ENCODE results near the gene RIPPLY3. TPM values are rescaled to one million over a fixed set of nuclear protein-coding genes. Genes with fewer than 3 reads are reported as not detected.
"Not testable (repeated sequence)": the region's sequence is repeated elsewhere in the genome, so short reads cannot be mapped to it uniquely, and the experiment has no call there.

The RIPPLY3 gene
- polyA plus RNA-seq, 3 donors, result 2.0 to 2.7 (median 2.4) TPM

- DNase-seq, result no peak
Observed at GRCh38 chr21:36980280-36981048, 26.0 kb upstream of the RIPPLY3 start.

- no peak for DNase-seq
Observed at GRCh38 chr21:36981049-36981391, 25.5 kb upstream of the RIPPLY3 start.

GRCh38 chr21:36981977-36982700, 24.4 kb upstream of the RIPPLY3 start:
- no peak for DNase-seq

- no peak for DNase-seq
Observed at GRCh38 chr21:36985751-36986594, 20.5 kb upstream of the RIPPLY3 start.

- DNase-seq, result no peak
Observed at GRCh38 chr21:36987845-36988244, 18.7 kb upstream of the RIPPLY3 start.

- DNase-seq, result no peak
Observed at GRCh38 chr21:36988536-36988935, 18.0 kb upstream of the RIPPLY3 start.

GRCh38 chr21:36989199-36989698, 17.3 kb upstream of the RIPPLY3 start:
- not testable (repeated sequence) for DNase-seq

- DNase-seq, result peak; percentile 92
Observed at GRCh38 chr21:36989699-36990507, 16.6 kb upstream of the RIPPLY3 start.

GRCh38 chr21:36990508-36991205, 15.8 kb upstream of the RIPPLY3 start:
- no peak for DNase-seq

GRCh38 chr21:36992671-36993070, 13.8 kb upstream of the RIPPLY3 start:
- no peak for DNase-seq

GRCh38 chr21:36994501-36995158, 11.9 kb upstream of the RIPPLY3 start:
- no peak for DNase-seq

GRCh38 chr21:36995285-36995684, 11.2 kb upstream of the RIPPLY3 start:
- not testable (repeated sequence) for DNase-seq

- DNase-seq, result no peak
Observed at GRCh38 chr21:36999131-36999898, 7.2 kb upstream of the RIPPLY3 start.

GRCh38 chr21:37000381-37000780, 6.1 kb upstream of the RIPPLY3 start:
- DNase-seq, result no peak

GRCh38 chr21:37001441-37001840, 5.1 kb upstream of the RIPPLY3 start:
- no peak for DNase-seq

GRCh38 chr21:37002851-37003250, 3.7 kb upstream of the RIPPLY3 start:
- not testable (repeated sequence) for DNase-seq

GRCh38 chr21:37003917-37004316, 2.6 kb upstream of the RIPPLY3 start:
- DNase-seq, result not testable (repeated sequence)

GRCh38 chr21:37005548-37006485, 685 bp upstream of the RIPPLY3 start:
- no peak for DNase-seq

Data from renal pelvis (tissue), 4 donors.